Activated naive CD4-positive, alpha-beta T cell treated with Interleukin-2 at 50 U/mL for 16 hours (primary cell): ENCODE data around the gene KMT5C.
A peak's percentile ranks its signal among the peaks of the same experiment; 100 is the strongest.

ENCODE experiments used
- DNase-seq: peaks from one replicate; pipeline ENCODE4 v3.0.0-alpha.2; 2020

The KMT5C gene

DNA sequence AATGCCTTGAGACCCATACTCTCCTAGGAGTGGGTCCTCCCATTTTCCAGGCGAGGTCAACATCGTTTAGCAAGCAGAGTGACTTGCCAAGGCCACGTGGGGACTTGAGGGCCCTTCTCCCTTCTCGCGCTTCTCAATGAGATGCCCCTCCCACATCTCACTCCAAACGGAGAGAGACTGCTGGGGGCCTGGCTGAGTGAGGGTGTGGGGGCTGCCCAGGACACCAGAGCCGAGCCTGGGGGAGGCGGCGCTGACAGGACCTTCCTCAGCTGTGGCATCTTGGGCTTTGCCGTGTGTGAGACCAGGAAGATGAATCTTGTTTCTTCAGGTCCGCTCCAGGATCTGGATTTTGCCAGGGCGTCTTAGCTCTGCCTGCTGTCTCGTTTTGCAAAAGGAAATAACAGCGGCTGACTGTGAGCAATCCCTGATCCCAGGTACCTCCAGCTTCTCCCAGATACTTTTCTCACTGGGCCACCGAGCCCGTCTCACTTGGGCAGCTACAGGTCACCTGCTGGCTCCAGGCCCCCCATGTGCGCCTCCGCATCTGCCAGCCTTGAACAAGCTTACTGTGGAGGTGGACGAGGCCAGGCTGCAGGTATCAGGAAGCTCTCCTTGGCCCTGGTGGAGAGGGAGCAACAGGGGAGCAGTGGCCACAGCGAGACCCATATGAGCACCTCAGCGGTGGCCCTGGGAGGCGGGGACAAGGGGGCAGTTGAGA lies 8.8 kb downstream of the KMT5C start:
- DNase-seq: no peak

- DNase-seq: no peak
These were observed 11.1 kb downstream of the KMT5C start for GRCh38 chr19:55350620-55351315.

DNA sequence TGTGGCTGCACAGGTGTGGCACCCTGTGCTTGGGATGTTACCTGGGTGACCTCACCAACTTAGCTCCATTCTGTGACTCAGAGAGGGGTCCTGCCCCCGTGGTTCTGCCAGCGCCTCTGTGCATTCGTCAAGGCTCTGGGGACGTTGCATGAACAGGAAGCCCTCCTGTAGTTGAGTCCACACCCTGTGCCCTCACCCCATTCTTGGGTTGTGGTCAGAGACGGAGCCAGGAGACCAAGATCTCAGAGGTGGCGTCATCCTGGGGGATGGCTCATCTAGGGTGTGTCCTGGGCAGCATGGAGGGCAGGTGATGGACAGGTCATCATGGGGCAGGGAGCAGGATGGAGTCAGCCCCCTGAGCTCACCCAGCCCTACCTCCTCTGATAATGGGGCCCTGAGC lies 12.4 kb downstream of the KMT5C start:
- no peak for DNase-seq

DNA sequence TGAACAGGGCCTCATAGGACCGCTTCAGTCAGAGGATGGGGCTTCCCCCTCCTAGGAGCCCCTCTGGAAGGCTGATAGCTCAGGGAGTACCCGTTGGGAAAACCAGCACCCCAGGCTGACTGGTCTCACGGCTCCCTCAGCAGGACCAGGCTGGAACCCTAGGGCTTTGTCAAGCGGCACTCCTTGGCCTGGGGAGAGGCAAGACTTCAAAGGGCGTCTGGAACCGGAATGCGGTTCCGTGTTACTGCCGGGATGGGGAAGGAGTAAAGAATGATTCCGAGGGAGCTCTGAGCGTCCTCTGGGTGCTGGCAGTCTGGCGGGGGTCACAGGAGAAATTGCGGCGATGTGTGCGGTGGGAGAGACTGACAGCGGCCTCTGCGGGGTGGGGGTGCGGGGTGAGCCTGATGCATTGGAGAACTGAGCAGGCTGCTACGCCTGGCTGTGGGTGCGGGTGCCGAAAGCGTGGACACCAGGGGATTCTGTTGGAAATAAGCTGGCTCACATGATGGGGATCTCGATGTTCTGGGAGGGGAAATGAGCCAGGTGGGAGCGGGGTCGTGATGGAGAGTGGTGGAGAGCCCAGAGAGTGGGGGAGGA lies 13.0 kb downstream of the KMT5C start:
- DNase-seq: no peak

DNA sequence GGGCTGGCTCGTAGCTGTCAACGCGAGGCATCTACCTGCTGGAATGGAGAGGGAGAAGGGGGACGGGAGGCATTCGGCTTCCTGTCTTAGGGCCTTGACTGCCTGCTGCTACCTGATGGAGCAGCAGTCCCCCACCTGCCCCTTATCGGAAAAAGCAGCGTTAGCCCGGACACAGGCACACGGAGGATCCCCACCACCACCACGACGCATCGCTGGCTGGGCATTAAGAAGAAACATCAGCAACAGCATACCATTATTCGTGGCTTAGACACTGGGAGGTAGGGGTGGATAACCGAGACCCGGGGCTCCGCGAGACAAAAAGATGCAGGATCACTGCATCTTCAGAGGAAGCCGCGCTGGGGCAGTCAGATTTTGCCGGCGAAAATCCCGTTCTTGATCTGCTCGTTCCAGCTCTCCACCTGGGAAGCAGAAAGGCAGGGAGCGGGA lies 13.7 kb downstream of the KMT5C start:
- DNase-seq: no peak

GRCh38 chr19:55353803-55354697 lies 14.4 kb downstream of the KMT5C start:
- DNase-seq: peak; percentile 73

DNA sequence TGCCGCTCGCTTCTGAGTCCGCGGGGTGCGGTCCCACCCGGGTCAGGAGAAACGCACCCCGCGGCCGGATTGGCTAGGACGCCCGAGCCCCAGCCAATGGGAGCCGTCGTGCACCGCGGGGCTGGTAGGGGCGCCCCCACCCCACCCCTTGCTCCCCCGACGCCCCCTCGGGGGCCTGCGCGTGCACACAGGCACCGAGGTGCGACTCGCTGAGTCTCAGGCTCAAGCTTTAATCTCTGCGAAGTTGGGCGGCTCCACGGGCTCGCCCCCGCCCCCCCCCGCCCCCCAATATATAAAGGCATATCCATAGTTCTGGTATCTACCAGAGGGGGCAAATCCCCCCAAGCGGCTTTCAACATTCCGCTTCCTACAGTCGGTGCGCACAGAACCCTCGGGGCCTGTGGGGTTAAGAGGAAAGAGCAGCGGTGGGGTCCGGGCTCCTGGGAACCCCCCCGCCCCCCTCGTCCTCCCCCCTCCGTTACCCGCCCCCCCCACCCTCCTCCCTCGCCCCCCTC lies 15.1 kb downstream of the KMT5C start, which contains the start of gene COX6B2:
COX6B2 (minus strand) TSS at position 22 of the 515 bp plus-strand sequence. CDS start 198 bp downstream, outside the sequence.
- DNase-seq: no peak

DNA sequence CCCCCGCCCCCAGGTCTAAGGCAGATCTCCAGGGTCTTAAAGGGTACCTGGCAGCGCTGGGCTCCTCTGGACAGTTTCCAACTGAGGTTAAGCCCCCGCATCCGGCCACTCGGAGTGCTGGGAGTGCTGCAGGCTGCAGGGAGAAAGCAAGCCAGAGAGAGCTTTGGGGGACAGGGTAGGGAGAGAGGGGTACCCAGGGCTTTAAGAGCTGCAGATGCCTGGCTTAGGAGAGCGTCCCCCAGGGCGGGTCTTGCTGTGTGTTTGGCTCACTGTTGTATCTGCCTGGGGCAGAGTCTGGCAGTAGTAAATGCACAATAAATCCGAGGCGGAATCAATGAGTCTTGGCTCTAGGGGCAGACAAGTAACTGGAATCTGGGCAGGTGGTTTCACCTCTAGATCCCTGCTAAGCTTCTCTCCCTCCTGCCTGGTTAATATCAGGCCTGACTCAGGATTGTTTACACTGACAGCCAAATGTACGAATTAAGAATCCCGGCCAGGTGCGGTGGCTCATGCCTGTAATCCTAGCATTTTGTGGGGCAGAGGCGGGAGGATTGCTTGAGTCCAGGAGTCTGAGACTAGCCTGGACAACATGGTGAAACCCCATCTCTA lies 15.6 kb downstream of the KMT5C start:
- no peak for DNase-seq

- no peak for DNase-seq
These were observed 18.8 kb downstream of the KMT5C start for GRCh38 chr19:55358493-55358892.

DNA sequence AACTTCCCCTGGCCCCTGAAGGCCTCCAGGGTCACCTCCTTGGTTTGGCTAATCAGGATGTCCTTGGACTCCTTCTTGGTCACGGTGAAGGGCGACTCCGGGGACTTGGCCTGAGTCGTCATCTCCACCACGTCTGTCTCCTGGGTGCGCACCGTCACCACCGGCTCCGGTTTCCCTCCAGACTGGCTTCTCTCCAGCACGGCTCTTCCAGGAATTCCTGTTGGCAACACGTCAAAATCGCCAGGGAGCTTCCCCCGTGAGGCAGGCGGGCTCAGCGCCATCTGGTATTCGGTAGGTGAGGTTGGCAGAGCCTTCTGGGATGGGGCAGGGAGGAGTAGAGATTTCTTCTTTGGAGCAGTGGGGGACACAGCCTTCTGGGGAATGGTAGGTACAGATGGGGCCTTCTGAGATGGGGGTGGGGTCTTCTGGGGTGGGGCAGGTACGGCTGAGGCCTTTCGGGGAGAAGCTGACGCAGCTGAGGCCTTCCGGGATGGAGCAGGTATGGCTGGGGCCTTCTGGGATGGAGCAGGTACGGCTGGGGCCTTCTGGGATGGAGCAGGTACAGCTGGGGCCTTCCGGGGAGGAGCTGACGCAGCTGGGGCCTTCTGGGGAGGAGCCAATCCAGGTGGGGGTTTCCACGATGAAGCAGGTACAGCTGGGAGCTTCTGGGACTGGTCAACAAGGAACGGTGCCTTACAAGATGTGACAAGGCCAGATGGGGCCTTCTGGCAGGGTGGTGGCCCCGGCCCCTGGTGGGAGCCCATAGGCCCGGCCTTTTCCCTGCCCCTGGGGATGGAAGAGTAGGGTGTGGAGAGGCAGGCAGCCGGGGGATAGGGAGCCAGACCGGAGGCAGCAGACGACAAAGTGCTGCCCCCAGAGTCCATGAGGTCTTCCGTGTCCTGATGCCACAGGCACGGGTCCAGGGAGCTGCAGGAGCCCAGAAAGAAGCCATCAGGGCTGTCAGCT lies 19.6 kb downstream of the KMT5C start:
- no peak for DNase-seq

- no peak for DNase-seq
These were observed 21.2 kb downstream of the KMT5C start for GRCh38 chr19:55360902-55361301.

GRCh38 chr19:55362174-55362989 lies 22.7 kb downstream of the KMT5C start:
- DNase-seq: no peak

- DNase-seq: no peak
These were observed 23.5 kb downstream of the KMT5C start, which contains the start of gene GARIN5B for GRCh38 chr19:55362990-55363716. TSS of gene GARIN5B (minus strand) at chr19:55363260. CDS start at chr19:55363066, 194 bp downstream.

DNA sequence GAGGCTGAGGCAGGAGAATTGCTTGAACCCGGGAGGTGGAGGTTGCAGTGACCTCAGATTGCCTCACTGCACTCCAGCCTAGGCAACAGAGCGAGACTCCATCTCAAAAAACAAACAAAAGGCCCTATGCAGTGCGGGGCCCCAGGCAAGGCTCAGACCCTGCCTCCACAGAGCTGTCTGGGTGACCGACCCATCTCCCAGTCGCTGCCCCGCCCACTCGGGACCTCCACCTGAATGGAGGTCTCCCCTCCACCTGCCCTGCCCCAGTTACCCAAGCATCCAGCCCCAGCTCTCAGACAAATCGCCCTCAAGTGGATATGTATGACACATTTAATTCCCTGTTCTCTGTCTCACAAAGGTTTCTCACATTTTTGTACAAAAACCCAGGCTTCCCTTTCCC lies 25.6 kb downstream of the KMT5C start:
- DNase-seq: no peak

DNA sequence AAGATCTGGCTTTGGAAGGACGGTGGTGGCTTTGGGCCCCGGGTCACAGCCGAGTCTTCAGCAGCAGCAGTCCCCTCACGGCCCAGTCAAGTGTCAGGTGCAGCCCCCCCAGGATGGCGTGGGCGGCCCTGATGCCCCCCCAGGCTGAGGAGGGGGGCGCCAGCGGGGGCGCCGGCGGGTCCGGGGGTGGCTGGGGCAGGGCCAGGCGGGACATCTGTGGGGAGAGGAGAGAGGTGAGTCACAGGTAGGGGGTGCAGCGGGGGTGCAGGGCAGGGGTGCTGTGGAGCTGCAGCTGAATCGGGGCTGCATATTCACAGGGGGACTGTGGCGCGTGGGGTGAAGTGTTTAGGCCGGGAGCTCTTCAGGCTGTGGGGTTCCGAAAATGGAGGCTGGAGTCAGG lies 26.3 kb downstream of the KMT5C start:
- no peak for DNase-seq

- DNase-seq: no peak
These were observed 27.1 kb downstream of the KMT5C start for GRCh38 chr19:55366790-55367189.

- no peak for DNase-seq
These were observed 28.4 kb downstream of the KMT5C start for GRCh38 chr19:55368106-55368505.

DNA sequence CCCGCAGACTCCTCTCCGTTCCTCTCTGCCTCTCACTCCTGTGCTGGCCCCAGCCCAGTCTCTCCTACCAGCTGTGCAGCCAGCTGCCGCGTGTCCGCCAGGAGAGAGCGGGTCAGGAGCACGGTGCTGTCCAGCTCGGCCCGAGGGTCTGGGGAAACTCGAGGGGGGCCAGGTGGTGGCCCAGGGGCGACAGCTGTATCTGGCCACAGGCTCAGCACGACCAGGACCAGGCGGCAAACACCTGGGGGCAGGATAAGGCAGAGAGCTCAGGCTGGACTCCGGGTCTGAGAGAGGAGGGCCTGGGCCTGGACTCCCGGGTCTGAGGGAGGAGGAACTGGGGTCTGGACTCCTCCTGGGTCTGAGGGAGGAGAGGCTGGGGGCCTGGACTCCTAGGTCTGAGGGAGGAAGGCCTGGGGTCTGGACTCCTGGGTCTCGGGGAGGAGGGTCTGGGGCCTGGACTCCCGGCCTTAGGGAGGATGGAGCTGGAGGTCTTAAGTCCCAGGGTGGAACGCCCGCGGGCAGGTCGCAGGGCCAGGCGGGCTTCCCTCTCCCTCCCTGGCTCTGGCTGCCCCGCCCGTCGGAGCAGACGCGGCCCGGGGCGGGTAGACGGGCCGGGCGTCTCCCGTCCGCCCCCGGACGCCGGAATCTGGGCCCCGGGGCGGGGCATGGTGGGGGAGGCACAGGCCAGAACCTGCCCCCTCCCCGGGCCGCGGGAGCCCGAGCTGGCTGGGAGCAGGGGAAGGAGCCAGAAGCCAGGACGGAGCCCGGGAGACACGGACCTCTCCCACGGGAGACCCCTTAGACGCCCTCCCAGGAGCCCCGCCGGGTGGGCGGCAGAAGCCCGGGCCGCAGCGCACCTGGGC lies 29.3 kb downstream of the KMT5C start:
- peak; percentile 38 for DNase-seq
